CD4-positive, alpha-beta T cell treated with Interleukin-17A for 1 hour (primary cell): ENCODE data around the gene ALG8.
"Not testable (repeated sequence)": the region's sequence is repeated elsewhere in the genome, so short reads cannot be mapped to it uniquely, and the experiment has no call there.

Experiments
- DNase-seq: peaks from one replicate; pipeline ENCODE4 v3.0.0-alpha.2; 2020

The ALG8 gene

GRCh38 chr11:78100261-78100660 lies 39.2 kb downstream of the ALG8 start:
- DNase-seq = no peak

- no peak for DNase-seq
These were observed 39.8 kb downstream of the ALG8 start for GRCh38 chr11:78099666-78100065.

GRCh38 chr11:78097666-78098385 lies 41.6 kb downstream of the ALG8 start:
- DNase-seq = no peak

GRCh38 chr11:78094250-78094649 lies 45.2 kb downstream of the ALG8 start:
- no peak for DNase-seq

GRCh38 chr11:78086521-78087074 lies 52.8 kb downstream of the ALG8 start:
- not testable (repeated sequence) for DNase-seq

GRCh38 chr11:78085972-78086371 lies 53.5 kb downstream of the ALG8 start:
- no peak for DNase-seq

GRCh38 chr11:78084506-78084905 lies 54.9 kb downstream of the ALG8 start:
- DNase-seq = not testable (repeated sequence)

GRCh38 chr11:78083021-78083420 lies 56.4 kb downstream of the ALG8 start:
- DNase-seq = no peak

GRCh38 chr11:78082146-78082545 lies 57.3 kb downstream of the ALG8 start:
- DNase-seq = no peak

GRCh38 chr11:78081583-78081982 lies 57.8 kb downstream of the ALG8 start:
- DNase-seq = peak; percentile 7

GRCh38 chr11:78080818-78081495 lies 58.5 kb downstream of the ALG8 start:
- DNase-seq = no peak

- DNase-seq = no peak
These were observed 59.2 kb downstream of the ALG8 start for GRCh38 chr11:78080084-78080817.

- DNase-seq = peak; percentile 72
These were observed 60.0 kb downstream of the ALG8 start, which contains the start of gene NDUFC2 for GRCh38 chr11:78079232-78080083. NDUFC2 (minus strand) TSS chr11:78079862; CDS start chr11:78079744, 118 bp downstream.

GRCh38 chr11:78078218-78079167 lies 60.9 kb downstream of the ALG8 start:
- no peak for DNase-seq

GRCh38 chr11:78077592-78077991 lies 61.8 kb downstream of the ALG8 start:
- not testable (repeated sequence) for DNase-seq

GRCh38 chr11:78076733-78077403 lies 62.6 kb downstream of the ALG8 start:
- no peak for DNase-seq

GRCh38 chr11:78074756-78075155 lies 64.7 kb downstream of the ALG8 start:
- DNase-seq = no peak

GRCh38 chr11:78072455-78072854 lies 67.0 kb downstream of the ALG8 start:
- DNase-seq = no peak

GRCh38 chr11:78071717-78072116 lies 67.7 kb downstream of the ALG8 start:
- DNase-seq = no peak

- no peak for DNase-seq
These were observed 68.8 kb downstream of the ALG8 start for GRCh38 chr11:78070621-78071020.

GRCh38 chr11:78069465-78069864 lies 70.0 kb downstream of the ALG8 start:
- DNase-seq = no peak
